Left lung (tissue), 10 donors: Measurements from ENCODE around the gene HNRNPM. TPM values are rescaled to one million over a fixed set of nuclear protein-coding genes. Genes with fewer than 3 reads are reported as not detected.

ENCODE experiments used
- ATAC-seq: fragments of 200-7000 bp; cut with Tn5 transposase; one replicate; pipeline ENCODE4 v1.9.1; 2020; ENCODE audit warnings: moderate library complexity
- DNase-seq, 4 donors: peaks; one replicate each; pipeline ENCODE4 v3.0.0-alpha.2; 2013 to 2020
- H3K27ac ChIP-seq, 2 donors: fragments of 200-600 bp; sonication (generic) in 1 of 2; one replicate each; pipeline versions ENCODE4 v1.5.0 to v1.8.0; 2020 to 2021
- H3K27me3 ChIP-seq, 2 donors: fragments of 200-600 bp; sonication (generic) in 1 of 2; one replicate each; pipeline versions ENCODE4 v1.5.0 to v1.8.0; 2020 to 2021
- H3K36me3 ChIP-seq, 2 donors: fragments of 200-600 bp; sonication (generic) in 1 of 2; one replicate each; pipeline versions ENCODE4 v1.5.0 to v1.8.0; 2020 to 2021
- H3K4me1 ChIP-seq, 2 donors: fragments of 200-600 bp; one replicate each; pipeline ENCODE4 v1.8.0; 2021
- H3K4me3 ChIP-seq, 2 donors: fragments of 200-600 bp; sonication (generic) in 1 of 2; one replicate each; pipeline versions ENCODE4 v1.5.0 to v1.8.0; 2020 to 2021; ENCODE audit warnings: mild to moderate bottlenecking in 1 of 2
- H3K9me3 ChIP-seq, 2 donors: fragments of 200-600 bp; sonication (generic) in 1 of 2; one replicate each; pipeline versions ENCODE4 v1.5.0 to v1.8.0; 2020 to 2021
- CTCF ChIP-seq, 2 donors: fragments of 200-600 bp; sonication (generic) in 1 of 2; IDR thresholded peaks; one replicate each; pipeline versions ENCODE4 v1.5.0 to v1.8.0; 2021; ENCODE audit warnings: antibody characterized with exemption in 2 of 2
- intact Hi-C, 2 donors: fragments of 100-400 bp; cut with DNase I; formaldehyde crosslinking; loops; one replicate each; pipeline versions ENCODE4 v1.11.2 to v1.14.2; 2022
- polyA plus RNA-seq, 6 donors: library from polyadenylated mRNA; unstranded; fragments of 120-200 nt; gene quantifications; one replicate each; pipeline ENCODE4 v1.2.1, GENCODE V29; 2013; ENCODE audit not compliant: insufficient read length in 6 of 6
- total RNA-seq, 2 donors: library from RNA; stranded (reverse); fragmentation: NEBNext Ultra II Directional; extraction: Animal tissue kit (Norgen Biotek cat#: 25700); gene quantifications; one replicate each; pipeline ENCODE4 v1.2.1, GENCODE V29; 2021
- donor health status: DM: no; HTN: yes; CAD: no.
- donor health status: DM: no; HTN: no; CAD: no.

Gene HNRNPM
- total and polyA plus RNA-seq, 8 donors = 121 to 382 (median 335) TPM

GRCh38 chr19:8515317-8515716 lies 70.5 kb downstream of the HNRNPM start:
- Histone ChIP-seq H3K27ac (peak overlapping the region in 1 of 2 donors; percentile 99), H3K9me3 (no peaks in the 10 kb centered on the region), H3K4me3 (no peak overlapping the region), H3K36me3 (peaks cover 0 to 17% of the 10 kb centered on the region in 2 donors), H3K4me1 (peaks cover 8 to 78% of the 10 kb centered on the region in 2 donors), H3K27me3 (no peaks in the 10 kb centered on the region)
- ATAC-seq (no peak), DNase-seq (no peak)
- no peak for TF ChIP-seq CTCF (IDR thresholded peaks at IDR 0.05)
- intact Hi-C loops = no loop called here

- ATAC-seq (no peak), DNase-seq (no peak)
- Histone ChIP-seq H3K27me3 (no peaks in the 10 kb centered on the region), H3K36me3 (peaks cover 0 to 30% of the 10 kb centered on the region in 2 donors), H3K27ac (peak overlapping the region in 1 of 2 donors; percentile 78), H3K9me3 (no peaks in the 10 kb centered on the region), H3K4me3 (no peak overlapping the region), H3K4me1 (peaks cover 7 to 66% of the 10 kb centered on the region in 2 donors)
- TF ChIP-seq CTCF (IDR thresholded peaks at IDR 0.05) = no peak
- intact Hi-C loops = no loop called here
Measured at GRCh38 chr19:8517551-8518442, 73.0 kb downstream of the HNRNPM start.

GRCh38 chr19:8518536-8518935 lies 73.8 kb downstream of the HNRNPM start:
- Histone ChIP-seq H3K27ac (peak overlapping the region in 1 of 2 donors; percentile 78), H3K36me3 (peaks cover 0 to 38% of the 10 kb centered on the region in 2 donors), H3K4me1 (peaks cover 0 to 58% of the 10 kb centered on the region in 2 donors), H3K4me3 (no peak overlapping the region), H3K27me3 (no peaks in the 10 kb centered on the region), H3K9me3 (no peaks in the 10 kb centered on the region)
- intact Hi-C loops = no loop called here
- DNase-seq (no peak), ATAC-seq (no peak)
- no peak for TF ChIP-seq CTCF (IDR thresholded peaks at IDR 0.05)

GRCh38 chr19:8519388-8519787 lies 74.6 kb downstream of the HNRNPM start:
- ATAC-seq = no peak
- intact Hi-C loops = no loop called here
- no peak for DNase-seq
- Histone ChIP-seq H3K27ac (peak overlapping the region in 1 of 2 donors; percentile 78), H3K27me3 (no peaks in the 10 kb centered on the region), H3K4me3 (no peak overlapping the region), H3K4me1 (peaks cover 0 to 56% of the 10 kb centered on the region in 2 donors), H3K36me3 (peaks cover 0 to 46% of the 10 kb centered on the region in 2 donors), H3K9me3 (no peaks in the 10 kb centered on the region)
- no peak for TF ChIP-seq CTCF (IDR thresholded peaks at IDR 0.05)

GRCh38 chr19:8525401-8525684 lies 80.6 kb downstream of the HNRNPM start:
- Histone ChIP-seq H3K4me3 (peak overlapping the region; percentile 27 to 63), H3K36me3 (peaks cover 0 to 100% of the 10 kb centered on the region in 2 donors), H3K27me3 (no peaks in the 10 kb centered on the region), H3K4me1 (no peaks in the 10 kb centered on the region), H3K9me3 (no peaks in the 10 kb centered on the region), H3K27ac (peak overlapping the region; percentile 82 to 85)
- DNase-seq = no peak
- intact Hi-C loops = no loop called here
- no peak for ATAC-seq
- no peak for TF ChIP-seq CTCF (IDR thresholded peaks at IDR 0.05)
